Neural cell (in vitro differentiated cells): ENCODE data around the gene ABI3BP.

ENCODE experiments used
- EP300 ChIP-seq: fragments of 450-650 bp; conservative IDR thresholded peaks from 2 replicates; pipeline ENCODE4 v1.6.1; 2014; ENCODE audit warnings: antibody characterized with exemption, mild to moderate bottlenecking, moderate library complexity; ENCODE audit not compliant: poor library complexity, severe bottlenecking
- EZH2 ChIP-seq: fragments of 200-600, 300-800 bp; shearing (Covaris generic), sonication (generic); IDR thresholded peaks from 2 replicates; pipeline ENCODE4 v1.6.1; 2014; ENCODE audit warnings: antibody characterized with exemption, low read length, borderline replicate concordance, mild to moderate bottlenecking; ENCODE audit not compliant: insufficient read depth, poor library complexity, severe bottlenecking
- MXI1 ChIP-seq: fragments of 450-650 bp; conservative IDR thresholded peaks from 2 replicates; pipeline ENCODE4 v1.6.1; 2014; ENCODE audit warnings: antibody characterized with exemption, mild to moderate bottlenecking; ENCODE audit not compliant: poor library complexity, severe bottlenecking
- POLR2AphosphoS5 ChIP-seq: IDR thresholded peaks from 2 replicates; pipeline ENCODE4 v1.6.1; 2012
- RAD21 ChIP-seq: fragments of 450-650 bp; conservative IDR thresholded peaks from 2 replicates; pipeline ENCODE4 v1.6.1; 2014; ENCODE audit warnings: antibody characterized with exemption, mild to moderate bottlenecking, moderate library complexity
- SMC3 ChIP-seq: fragments of 450-650 bp; conservative IDR thresholded peaks from 2 replicates; pipeline ENCODE4 v1.6.1; 2014; ENCODE audit warnings: antibody characterized with exemption, mild to moderate bottlenecking, moderate library complexity; ENCODE audit not compliant: poor library complexity
- TAF1 ChIP-seq: IDR thresholded peaks from 2 replicates; pipeline ENCODE4 v1.6.1; 2012; ENCODE audit warnings: low read depth
- TF ChIP-seq, protein P1 (sequence below): fragments of 450-650 bp; IDR thresholded peaks from 2 replicates; pipeline ENCODE4 v1.5.1; 2014; ENCODE audit warnings: antibody characterized with exemption, mild to moderate bottlenecking, moderate library complexity; ENCODE audit not compliant: poor library complexity, severe bottlenecking
- TF ChIP-seq, protein P2 (sequence below): IDR thresholded peaks from 2 replicates; pipeline ENCODE4 v1.6.1; 2012; ENCODE audit warnings: borderline replicate concordance

DNA sequence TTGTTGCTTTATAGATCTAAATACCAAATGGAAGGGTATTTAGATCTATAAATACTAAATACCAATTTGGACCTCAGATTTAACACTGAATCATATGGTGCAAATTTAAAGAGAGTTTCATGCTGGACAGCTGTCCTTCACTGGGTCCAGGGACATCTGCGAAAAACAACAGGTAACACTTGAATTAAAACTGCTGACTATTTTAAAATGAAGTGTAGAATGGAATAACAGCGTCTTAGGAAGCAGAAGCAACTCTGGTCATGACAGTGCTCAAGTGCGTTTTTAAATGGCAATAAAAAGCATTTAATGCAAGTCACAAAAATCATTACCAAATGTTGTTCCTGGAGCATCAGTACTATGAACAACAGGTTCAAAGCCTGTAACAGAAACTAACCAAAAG, 177.6 kb downstream of the ABI3BP start:
- TF ChIP-seq, protein P1, sequence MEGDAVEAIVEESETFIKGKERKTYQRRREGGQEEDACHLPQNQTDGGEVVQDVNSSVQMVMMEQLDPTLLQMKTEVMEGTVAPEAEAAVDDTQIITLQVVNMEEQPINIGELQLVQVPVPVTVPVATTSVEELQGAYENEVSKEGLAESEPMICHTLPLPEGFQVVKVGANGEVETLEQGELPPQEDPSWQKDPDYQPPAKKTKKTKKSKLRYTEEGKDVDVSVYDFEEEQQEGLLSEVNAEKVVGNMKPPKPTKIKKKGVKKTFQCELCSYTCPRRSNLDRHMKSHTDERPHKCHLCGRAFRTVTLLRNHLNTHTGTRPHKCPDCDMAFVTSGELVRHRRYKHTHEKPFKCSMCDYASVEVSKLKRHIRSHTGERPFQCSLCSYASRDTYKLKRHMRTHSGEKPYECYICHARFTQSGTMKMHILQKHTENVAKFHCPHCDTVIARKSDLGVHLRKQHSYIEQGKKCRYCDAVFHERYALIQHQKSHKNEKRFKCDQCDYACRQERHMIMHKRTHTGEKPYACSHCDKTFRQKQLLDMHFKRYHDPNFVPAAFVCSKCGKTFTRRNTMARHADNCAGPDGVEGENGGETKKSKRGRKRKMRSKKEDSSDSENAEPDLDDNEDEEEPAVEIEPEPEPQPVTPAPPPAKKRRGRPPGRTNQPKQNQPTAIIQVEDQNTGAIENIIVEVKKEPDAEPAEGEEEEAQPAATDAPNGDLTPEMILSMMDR, result no peak
- TF ChIP-seq, protein P2, sequence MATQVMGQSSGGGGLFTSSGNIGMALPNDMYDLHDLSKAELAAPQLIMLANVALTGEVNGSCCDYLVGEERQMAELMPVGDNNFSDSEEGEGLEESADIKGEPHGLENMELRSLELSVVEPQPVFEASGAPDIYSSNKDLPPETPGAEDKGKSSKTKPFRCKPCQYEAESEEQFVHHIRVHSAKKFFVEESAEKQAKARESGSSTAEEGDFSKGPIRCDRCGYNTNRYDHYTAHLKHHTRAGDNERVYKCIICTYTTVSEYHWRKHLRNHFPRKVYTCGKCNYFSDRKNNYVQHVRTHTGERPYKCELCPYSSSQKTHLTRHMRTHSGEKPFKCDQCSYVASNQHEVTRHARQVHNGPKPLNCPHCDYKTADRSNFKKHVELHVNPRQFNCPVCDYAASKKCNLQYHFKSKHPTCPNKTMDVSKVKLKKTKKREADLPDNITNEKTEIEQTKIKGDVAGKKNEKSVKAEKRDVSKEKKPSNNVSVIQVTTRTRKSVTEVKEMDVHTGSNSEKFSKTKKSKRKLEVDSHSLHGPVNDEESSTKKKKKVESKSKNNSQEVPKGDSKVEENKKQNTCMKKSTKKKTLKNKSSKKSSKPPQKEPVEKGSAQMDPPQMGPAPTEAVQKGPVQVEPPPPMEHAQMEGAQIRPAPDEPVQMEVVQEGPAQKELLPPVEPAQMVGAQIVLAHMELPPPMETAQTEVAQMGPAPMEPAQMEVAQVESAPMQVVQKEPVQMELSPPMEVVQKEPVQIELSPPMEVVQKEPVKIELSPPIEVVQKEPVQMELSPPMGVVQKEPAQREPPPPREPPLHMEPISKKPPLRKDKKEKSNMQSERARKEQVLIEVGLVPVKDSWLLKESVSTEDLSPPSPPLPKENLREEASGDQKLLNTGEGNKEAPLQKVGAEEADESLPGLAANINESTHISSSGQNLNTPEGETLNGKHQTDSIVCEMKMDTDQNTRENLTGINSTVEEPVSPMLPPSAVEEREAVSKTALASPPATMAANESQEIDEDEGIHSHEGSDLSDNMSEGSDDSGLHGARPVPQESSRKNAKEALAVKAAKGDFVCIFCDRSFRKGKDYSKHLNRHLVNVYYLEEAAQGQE, result no peak
- TF ChIP-seq TAF1 (no peak), RAD21 (no peak), MXI1 (no peak), EP300 (no peak), POLR2AphosphoS5 (no peak), EZH2 (no peak), SMC3 (no peak)
